ENCODE measurements around the gene TLX1. TPM values are rescaled to one million over a fixed set of nuclear protein-coding genes. Genes with fewer than 3 reads are reported as not detected.

TLX1 gene
- total RNA-seq, 1 donor from 2014 or later: 1.8 TPM

DNA sequence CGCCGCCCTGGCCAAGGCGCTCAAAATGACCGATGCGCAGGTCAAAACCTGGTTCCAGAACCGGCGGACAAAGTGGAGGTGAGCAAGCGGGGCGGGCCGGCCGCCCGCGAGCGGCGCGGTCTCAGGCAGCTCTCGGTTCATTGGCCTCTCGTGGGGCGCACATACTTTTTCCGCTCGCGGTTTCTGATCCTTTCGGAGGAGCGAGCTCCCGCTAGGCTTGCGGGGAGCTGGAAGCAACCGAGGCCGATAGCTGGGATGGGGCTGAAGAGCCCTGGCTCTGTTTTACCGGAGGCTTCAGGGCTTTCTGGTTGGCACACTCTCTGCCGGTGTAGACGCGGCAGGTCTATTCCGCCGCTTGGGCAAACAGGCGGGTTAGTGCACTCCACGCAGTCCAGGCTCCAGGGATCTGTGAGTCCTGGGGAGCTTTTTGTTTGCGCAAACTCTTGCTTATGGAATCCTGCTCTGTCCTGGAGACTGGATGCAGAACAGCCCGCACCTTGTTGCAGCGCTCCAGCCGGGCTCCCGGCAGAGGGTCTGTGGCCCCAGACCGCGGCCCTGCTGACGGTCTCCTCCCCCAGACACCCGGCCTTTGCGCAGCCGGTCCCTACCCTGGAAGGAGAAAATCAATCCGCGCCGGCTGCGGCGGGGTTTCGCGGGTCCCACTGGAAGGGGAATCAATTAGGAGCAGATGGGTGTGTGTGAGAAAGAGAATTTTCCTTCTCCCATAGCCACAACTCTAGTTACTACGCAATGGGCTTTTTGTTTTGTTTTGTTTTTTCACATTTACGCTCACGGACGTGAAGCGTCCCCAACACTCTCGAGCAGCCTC is 3.4 kb downstream of the TLX1 start:
- no peak for DNase-seq (ENCODE audit: low read depth, low spot score)

DNA sequence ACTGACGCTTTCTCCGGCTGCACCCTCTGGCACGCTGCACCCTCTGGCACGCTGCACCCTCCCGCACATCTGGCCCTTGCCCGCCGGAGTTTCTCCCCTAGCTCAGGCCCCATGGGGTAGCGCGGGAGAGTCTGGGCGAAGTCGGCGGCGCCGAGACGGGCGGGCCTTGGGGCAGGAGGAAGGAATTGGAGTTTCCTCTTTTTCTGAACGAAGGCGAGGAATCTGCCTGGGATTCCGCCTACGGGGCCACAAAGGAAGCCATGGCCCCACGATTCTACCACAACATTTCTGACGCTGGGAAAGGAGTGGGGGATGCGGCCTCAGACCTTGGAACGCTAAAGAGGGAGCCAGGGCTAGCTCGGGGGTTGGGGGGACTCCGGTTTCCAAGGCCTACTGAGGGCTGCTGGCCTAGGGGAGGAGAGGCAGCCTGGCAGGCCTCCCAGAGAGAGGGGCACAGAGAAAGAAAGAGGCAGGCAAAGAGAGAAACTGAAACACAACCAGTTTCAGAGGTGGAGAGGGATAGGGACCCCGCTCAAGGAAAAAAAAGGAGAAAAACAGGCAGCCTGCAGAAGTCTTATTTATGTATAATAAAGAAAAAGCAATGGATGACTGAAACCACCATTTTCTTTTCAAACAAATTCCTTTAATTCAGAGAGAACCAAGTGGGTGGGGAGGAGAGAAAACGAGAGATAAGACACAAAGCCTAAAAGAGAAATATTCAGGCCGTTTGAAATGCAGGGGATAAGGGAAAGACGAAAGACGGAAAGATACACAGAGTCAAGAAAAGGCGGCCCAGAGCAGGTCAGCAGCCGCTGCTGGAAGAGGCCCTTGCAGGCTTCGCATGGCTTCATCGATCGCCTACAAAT is 4.3 kb downstream of the TLX1 start:
- no peak for DNase-seq (ENCODE audit: low read depth, low spot score)

DNA sequence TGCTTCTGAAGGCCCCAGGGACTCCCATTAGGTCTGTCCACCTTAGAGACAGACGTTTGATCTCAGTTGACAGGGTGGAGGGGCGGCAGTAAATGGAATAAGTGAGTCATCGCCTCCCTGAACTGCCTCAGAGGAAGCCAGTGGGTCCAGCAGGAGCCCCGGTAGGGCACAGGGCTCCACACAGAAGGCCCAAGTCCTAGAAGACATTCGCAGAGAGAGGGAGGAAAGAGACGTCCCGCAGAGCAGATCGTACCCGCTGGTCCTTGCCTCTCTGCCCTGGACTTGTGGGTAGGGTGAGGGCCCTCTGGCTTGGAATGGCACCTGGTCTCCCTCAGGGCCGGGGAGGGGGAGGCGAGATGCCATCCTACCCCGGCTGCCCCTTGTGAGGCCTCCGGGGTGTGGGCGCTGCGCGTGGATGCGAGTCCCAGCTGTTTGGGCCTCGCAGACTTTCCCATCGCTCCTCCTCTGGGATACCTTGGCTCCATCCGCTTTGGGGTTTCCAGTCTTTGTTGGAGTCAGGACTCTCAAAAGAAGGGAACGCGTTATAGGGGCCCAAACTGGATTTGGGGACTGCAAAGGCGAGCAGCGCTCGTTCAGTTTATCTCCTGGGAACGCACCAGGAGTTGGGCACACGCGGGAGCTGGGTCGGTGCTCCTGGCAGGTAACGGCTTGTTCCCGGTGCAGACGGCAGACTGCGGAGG is 5.1 kb downstream of the TLX1 start:
- DNase-seq (ENCODE audit: low read depth, low spot score): no peak

DNA sequence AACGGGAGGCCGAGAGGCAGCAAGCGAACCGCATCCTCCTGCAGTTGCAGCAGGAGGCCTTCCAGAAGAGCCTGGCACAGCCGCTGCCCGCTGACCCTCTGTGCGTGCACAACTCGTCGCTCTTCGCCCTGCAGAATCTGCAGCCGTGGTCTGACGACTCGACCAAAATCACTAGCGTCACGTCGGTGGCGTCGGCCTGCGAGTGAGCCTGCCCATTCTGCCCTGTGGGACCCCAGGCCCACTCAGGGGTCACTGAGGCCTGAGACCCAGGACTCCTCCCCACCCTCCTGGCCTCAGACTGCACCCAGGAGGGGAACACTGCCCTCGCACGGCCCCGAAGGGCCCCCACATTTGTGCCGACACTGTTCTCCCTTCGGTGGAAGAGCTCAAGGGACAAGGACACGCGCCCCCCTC is 5.6 kb downstream of the TLX1 start:
- no peak for DNase-seq (ENCODE audit: low read depth, low spot score)

DNA sequence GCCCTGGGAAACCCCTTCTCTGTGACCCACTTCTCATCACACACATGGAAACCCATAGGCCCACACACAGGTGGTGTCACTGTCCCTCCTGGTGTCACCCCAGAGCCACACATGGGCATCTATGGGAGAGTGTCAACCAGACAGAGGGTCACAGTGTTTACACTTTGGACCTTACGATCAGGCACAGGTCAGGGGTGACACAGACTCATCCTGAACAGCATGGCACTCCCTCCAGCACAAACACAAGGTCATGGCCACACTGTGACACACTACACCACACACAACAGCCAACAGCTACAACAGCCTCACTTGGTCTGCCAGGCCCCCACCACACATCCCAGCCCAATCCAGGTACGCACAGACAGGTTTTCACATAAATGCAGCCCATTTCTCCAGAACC is 6.2 kb downstream of the TLX1 start:
- no peak for DNase-seq (ENCODE audit: low read depth, low spot score)

DNA sequence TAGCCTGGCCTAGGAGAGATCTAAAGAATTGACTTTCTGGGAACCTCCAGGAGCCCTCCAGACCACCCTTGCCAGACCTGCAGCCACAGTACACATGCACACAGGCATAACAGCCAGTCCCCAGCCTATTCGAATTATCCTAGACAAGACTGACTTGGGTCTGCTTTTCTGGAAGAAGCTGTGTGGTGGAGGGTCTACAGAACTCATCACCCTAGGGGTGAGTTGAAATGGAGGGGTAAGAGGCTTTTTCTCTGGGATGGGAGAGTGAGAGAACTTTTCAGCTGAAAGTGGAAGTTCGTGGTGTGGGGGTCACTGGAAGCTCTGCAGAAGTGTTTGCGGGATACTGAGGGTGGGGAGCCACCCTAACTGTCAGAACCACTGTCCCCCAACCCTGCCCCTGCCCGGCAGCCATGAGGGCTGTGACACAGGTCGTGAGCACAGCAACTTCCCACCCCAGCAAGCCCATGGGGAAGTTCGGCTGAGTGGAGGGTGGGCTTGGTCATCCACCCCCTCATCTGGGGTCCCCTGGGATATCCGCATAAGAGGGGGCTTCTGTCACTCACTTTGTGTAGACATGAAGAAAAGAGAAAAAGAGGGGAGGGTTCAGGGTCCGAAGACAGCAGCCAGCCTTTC is 7.8 kb downstream of the TLX1 start:
- no peak for DNase-seq (ENCODE audit: low read depth, low spot score)

DNA sequence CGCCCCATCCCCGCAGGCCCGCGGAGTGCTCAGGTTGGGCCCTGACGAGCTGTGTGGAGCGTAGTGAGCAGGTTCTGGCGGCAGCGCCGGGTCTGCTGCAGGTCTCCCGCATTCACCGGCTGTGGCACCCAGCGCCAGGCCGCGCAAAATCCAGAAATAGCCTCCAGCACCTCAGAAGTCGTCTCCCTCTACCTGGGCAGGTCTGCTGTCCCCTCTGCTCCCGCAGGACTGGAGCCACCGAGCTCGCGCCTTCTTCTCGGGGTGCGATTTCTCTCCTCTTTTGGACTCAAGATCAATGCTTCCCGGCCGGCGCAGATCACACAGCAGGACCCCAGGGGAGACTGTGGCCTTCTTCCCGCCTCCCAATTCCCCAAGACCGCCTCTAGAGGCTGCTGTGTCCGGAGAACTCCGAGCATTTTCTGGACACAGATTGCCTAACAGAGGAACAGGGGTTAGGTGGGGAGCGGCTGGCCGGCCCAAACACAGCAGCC is 8.4 kb downstream of the TLX1 start:
- DNase-seq (ENCODE audit: low read depth, low spot score): no peak

DNA sequence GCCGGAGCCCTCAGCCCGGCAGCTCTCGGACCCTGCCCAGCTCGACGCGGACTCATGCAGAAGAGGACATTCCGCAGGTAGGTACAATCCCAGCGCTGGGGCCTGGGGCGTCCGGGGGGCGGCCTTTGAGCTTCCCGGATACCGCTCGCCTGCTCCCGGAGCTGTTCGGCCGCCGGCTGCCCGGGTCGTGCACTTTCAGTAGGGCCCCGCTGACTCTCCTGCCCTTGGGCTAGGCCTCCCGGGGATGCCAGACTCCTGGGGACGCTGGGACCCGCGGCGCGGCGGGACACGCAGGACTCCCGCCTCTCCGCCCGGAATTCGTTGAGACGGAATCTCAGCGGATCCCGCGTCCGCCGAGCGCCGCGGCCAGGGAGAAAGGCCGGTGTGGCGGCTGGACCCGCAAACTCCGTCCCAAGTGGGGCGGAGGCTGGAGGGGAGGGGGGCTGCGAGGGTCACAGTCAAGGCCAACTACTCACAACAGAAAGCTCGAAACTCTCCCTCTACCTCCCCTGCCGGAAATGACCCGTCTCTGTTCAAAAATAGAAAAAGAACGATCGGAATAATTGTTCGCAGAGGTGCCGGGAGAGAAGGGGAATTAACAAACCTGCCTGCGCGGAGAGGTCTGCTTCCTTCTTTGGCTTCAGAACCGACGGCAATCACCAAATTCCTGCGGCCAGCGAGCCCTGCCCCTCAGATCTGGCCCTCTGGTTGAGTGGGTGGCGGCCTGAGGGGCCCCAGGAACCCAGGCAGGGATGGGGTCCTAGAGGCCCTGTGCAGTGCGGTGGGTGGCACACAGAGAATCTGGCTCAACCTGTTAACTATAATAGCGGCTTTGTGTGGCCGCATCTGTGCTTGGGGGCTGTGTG is 9.2 kb downstream of the TLX1 start:
- no peak for DNase-seq (ENCODE audit: low read depth, low spot score)

DNA sequence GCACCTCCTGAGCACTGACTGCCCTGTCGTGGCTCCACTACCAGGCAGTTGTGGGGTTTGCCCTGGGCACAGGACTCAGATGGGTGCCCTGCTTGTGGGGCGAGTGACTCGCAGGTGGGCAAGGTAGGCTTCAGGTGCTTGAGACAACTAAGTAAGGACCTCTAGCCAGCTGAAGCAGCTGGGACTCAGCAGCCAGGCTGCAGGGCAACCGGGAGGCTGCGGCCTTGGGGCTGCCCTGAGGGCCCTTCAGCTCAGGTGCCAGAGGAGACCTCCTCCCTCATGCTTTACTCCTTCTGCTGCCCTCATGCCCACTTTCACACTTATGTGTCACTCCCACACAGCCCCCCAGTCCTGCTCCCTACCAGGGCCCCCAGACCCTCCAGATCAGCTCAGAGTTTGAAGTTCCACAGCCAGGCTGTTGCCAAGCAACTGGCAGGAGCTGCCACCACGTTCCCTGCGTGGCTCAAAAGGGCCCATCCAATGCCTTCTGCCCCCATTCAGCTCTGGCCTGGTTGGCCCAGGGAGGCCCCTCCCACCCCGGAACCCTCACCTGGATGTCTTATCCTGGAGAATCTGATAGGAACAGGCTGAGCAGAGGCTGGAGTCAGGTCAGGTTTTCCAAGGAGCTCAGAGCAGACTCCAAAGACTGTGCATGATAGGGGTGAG is 10.0 kb downstream of the TLX1 start:
- DNase-seq (ENCODE audit: low read depth, low spot score): no peak

DNA sequence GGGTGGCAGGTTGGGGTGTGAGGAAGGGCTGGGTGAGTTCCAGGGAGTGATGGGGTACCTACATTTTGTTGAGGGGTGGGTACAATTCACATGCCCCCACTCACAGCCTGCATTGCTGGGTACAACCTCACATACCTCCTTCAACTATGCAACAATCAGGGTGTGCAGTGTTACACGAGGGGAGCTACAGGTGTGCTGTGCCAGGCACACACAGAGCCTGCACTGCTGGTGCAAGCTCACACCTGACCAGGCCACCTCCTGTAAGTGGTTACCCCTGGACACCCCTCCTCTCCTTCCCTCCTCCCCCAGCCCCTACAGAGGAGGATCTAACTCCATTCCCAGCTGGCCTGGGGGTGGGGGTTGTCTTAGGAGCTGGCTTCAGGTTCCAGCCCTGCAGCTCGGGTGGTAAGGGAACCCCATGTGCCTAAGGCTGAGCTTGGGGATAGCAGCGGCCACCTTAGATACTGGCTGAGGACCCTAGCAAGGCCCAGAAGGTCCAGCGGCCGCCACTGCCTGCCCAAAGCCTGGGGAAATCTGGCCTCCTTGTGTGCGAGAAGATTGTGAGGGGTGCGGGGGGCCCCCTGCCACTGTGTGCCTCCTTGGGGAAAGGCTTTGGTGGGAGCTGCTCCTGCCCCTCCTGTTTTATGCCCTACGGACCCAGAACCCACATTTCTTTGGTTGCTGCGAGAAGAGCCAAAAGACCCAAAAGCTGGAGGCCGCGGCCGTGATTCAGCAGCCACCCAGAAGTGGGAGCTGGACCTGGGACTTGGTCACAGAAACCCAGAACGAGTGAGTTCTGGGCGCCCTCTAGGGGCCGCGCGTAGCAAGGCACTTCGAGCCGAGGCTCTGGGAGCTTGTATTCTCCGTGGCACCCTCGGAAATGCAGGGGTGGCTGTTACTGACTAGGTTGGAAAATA is 10.8 kb downstream of the TLX1 start:
- DNase-seq (ENCODE audit: low read depth, low spot score): no peak

DNA sequence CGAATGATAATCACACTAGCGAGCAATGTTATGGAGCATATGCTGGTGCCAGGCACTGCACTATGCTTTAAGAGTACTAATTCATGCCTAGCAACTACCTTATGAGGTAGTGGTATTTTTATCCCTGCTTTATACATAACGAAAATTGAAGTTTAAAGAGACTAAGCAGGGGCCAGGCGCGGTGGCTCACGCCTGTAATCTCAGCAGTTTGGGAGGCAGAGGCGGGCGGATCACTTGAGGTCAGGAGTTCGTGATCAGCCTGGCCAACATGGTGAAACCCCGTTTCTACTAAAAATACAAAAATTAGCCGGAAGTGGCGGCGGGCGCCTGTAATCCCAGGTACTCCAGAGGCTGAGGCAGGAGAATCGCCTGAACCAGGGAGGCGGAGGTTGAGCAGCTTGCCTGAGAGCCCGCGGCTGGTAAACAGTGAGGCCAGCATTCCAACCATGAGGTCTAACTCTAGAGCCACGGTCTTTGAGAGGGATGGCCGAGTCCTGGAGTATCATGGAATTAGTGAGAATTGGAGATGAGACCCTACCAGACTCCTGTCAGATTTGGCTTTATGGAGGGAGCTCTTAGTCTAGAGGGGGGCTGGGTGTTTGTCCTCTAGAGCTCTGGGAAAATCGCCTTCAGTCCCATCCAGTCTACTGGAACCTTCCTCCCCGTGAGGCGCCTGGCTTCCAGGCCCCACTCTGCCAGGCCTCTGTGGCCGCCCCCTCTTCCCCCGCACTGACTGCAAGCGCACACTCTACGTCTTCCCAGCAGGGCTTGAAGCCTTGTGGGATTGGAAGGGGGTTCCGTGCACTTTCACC is 11.6 kb downstream of the TLX1 start:
- no peak for DNase-seq (ENCODE audit: low read depth, low spot score)

DNA sequence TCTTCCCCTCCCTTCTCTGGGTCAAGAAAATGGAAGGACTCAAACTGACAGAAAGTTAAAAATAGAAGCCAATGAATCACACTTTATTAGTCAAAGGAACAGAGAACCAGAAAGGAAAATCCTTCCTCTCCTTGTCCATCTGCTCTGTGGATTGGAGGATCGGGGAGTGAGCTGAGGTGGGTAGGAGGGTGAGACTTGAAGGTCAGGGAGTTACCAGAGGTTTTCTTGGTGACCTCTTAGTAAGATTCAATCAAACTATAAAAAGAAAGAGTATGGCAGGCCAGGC is 12.2 kb downstream of the TLX1 start:
- no peak for DNase-seq (ENCODE audit: low read depth, low spot score)

DNA sequence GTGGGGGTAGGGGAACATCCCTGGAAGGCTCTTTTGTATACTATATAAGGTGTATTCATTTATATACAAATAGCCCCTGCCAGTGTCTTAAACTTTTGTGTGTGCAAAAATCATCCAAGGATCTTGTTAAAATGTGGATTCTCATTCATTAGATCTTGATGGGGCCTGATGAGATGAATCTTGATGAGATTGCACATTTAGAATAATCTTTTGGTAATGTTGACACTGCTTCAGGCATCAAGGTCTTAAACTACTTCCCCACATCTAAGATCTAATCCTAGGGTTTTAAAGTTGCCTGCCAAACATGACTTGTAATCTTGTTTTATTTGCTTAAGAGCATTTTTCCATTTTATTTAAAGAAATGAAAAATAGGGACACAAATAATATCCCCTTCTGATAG is 13.0 kb downstream of the TLX1 start:
- no peak for DNase-seq (ENCODE audit: low read depth, low spot score)

DNA sequence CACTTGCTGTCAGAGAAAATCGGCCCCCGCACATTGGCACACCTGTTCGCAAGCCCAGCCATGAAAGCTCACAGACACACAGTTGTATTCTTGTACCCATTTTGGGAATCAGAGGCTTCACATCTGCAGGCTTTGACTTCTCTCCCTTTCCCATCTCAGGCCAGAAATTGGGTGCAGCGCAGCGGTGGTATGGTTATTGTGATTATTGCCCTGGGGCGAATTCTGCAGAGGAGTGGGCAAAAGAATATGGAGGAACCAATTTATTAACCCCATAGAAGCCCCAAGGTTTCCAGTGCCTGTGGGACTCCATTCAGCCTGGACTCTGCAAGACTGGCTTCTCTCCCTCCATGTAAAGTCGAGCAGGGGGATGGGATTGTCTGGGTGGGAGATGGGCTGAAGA is 14.0 kb downstream of the TLX1 start:
- DNase-seq (ENCODE audit: low read depth, low spot score): no peak

DNA sequence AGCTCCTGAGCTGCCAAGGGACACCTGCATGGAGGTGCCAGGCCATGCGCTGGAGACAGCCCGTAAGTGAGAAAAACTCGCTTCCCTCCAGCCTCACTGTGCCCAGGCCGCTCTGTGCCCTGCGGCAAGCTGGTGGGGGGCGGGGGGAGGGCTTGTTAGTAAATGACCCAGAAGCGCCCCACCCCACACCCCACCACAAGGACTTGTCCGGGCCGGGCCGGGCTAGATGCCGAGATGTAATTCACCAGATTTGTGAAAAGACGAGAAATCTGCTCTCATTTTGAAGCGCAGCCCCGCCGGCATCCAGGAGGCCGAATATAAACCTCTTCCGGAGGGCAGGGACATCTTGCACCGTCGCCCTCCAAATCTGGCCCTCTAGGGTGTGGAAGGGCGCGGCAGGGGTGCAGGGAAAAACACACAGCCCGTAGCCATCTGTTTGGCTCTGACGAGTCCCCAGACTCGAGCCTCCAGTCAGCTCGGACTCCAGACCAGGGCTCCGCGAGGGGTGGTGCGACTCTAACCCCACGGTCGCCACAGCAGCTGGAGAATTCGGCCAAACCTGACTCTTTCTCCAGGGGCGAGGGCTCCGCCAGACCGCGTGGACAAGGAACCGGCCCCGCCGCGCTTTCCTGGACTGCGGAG is 14.8 kb downstream of the TLX1 start:
- no peak for DNase-seq (ENCODE audit: low read depth, low spot score)

DNA sequence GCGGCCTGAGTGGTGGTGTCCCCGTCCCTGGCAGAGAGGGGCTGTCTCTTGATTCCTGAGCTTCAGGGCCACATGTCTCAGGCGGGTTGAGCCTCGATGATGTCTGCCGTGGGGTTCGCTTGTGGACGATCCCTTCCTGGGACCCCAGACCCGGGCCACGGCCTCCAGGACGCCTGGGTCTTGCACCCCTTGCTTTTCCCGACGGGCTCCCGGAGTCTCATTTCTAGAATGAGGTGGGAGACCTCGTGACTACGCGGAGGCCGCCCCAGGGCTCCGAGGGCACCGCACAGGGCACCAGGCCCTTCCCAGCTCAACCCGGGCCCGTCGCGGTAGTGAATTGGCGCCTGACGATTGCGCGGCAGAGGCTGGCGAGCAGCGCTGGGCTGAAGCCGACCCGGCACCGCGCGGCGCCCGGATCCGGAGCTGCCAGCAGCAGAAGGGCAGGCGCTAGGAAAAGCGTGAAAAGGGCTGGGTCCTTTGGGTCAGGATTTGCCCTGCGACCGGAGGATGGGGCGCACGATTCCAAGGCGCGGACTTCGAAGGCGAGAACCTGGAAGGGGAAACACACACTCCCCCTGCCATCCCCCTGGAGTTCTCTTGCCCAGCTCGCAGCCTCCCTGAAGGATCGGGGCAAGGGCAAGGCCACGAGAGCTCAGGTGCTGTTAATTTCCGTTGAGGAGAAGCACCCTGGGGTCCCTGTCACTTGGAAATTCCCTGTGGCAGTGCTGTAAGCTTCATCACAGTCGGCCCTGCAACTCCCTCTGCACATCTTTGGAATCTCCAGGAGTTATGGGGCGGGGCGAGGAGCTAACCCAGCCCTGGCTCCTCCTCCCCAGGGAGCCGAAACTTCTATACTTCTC is 15.5 kb downstream of the TLX1 start:
- no peak for DNase-seq (ENCODE audit: low read depth, low spot score)

DNA sequence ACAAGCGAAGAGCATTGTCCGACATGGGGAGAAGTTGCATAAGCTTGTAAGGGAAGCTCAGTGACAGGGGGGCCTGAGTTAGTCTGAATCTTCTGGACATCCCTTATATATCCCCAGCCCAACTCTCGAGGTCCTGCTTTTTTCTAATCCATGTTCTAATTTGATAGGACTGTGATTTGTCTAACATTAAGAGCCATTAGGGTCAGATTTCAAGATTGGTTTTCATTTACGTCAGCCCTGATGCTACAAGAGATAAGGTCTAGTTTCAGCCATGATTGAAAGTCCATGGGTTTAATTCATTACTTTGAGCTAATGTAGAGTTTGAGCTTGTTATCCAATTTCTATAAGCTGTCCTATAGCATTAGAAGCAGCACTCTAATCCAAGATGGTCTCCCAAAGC is 20.3 kb downstream of the TLX1 start:
- no peak for DNase-seq (ENCODE audit: low read depth, low spot score)

All from pulmonary artery endothelial cell (primary cell).